HCT116 (cell line): ENCODE measurements around the gene ACBD4. TPM values are rescaled to one million over a fixed set of nuclear protein-coding genes. Genes with fewer than 3 reads are reported as not detected.
A peak's percentile ranks its signal among the peaks of the same experiment; 100 is the strongest.

Experiments
- ATAC-seq: fragments of 200-7000 bp; cut with Tn5 transposase; 2 replicates; pipeline ENCODE4 v1.9.1; 2020; ENCODE audit warnings: mild to moderate bottlenecking, moderate library complexity
- BruUV-seq: library from RNA; stranded (reverse); fragments of 400-500 nt; replicated peaks from 2 replicates; lab custom pipeline; 2021; lab: Mats Ljungman, UMichigan
- CTCF ChIA-PET: fragments of 300-600 bp; sonication (Branson Sonifier 250); formaldehyde crosslinking; loops from one replicate; lab custom pipeline; 2021; ENCODE audit warnings: antibody characterized with exemption; lab: Charles Lee
- POLR2A ChIA-PET: fragments of 300-600, 350-600 bp; sonication (Branson Sonifier 250); formaldehyde crosslinking; loops from one replicate; lab custom pipeline; 2021; ENCODE audit warnings: antibody characterized with exemption; lab: Charles Lee
- RAD21 ChIA-PET, 2 experiments: fragments of 300-600 bp; sonication (Branson Sonifier 250); formaldehyde crosslinking; loops; one replicate each; lab custom pipeline; 2023; ENCODE audit warnings: low total read pairs in 2 of 2; ENCODE audit not compliant: uncharacterized antibody in 2 of 2, unreplicated experiment in 2 of 2, low non-redundant PET in 1 of 2; lab: Charles Lee
- DNase-seq: peaks from one replicate; pipeline ENCODE4 v3.0.0-alpha.2; 2010; ENCODE audit warnings: low read depth, low spot score
- H2AFZ ChIP-seq: fragments of 200-600 bp; shearing (Covaris generic), sonication (generic); 2 replicates; pipeline ENCODE4 v1.6.1; 2017; ENCODE audit warnings: low read depth, mixed run types, mixed read lengths, antibody characterized with exemption, low read length; ENCODE audit not compliant: poor library complexity, severe bottlenecking
- H3K27ac ChIP-seq: 2 replicates; pipeline ENCODE4 v1.5.1; 2012; ENCODE audit warnings: low read depth, low read length
- H3K27me3 ChIP-seq: fragments of 200-600 bp; sonication (generic); 2 replicates; pipeline ENCODE4 v1.6.1; 2016; ENCODE audit warnings: mixed run types, low read length, mixed read lengths; ENCODE audit not compliant: insufficient read depth
- H3K36me3 ChIP-seq, 2 experiments: fragments of 200-500 bp in 1 of 2; fragments of 200-600 bp in 1 of 2; sonication (Bioruptor generic) in 1 of 2; sonication (generic) in 1 of 2; 2 replicates each; pipeline versions ENCODE4 v1.5.1 to v1.6.1; 2014 to 2016; ENCODE audit warnings: low read length in 2 of 2, inconsistent platforms in 1 of 2, mixed read lengths in 1 of 2, mixed run types in 1 of 2; ENCODE audit not compliant: insufficient read depth in 2 of 2, control insufficient read depth in 1 of 2
- H3K4me1 ChIP-seq, 2 experiments: fragments of 200-600 bp in 1 of 2; sonication (generic) in 1 of 2; 2 replicates each; pipeline versions ENCODE4 v1.5.1 to v1.6.1; 2012 to 2017; ENCODE audit warnings: low read length in 2 of 2, inconsistent platforms in 1 of 2, mild to moderate bottlenecking in 1 of 2, mixed read lengths in 1 of 2, mixed run types in 1 of 2, moderate library complexity in 1 of 2; ENCODE audit not compliant: insufficient read depth in 2 of 2, control insufficient read depth in 1 of 2
- H3K4me2 ChIP-seq: fragments of 200-600 bp; sonication (generic); 2 replicates; pipeline ENCODE4 v1.6.1; 2017; ENCODE audit warnings: mixed run types, low read length, mixed read lengths
- H3K4me3 ChIP-seq, 2 experiments: fragments of 200-600 bp in 1 of 2; sonication (generic) in 1 of 2; replicated peaks in 1 of 2; 2 replicates each; pipeline ENCODE4 v1.5.1; 2011 to 2016; ENCODE audit warnings: low read length in 2 of 2, control low read depth in 1 of 2, low read depth in 1 of 2, mild to moderate bottlenecking in 1 of 2, mixed read lengths in 1 of 2, mixed run types in 1 of 2
- H3K79me2 ChIP-seq: fragments of 200-600 bp; sonication (generic); 2 replicates; pipeline ENCODE4 v1.6.1; 2017; ENCODE audit warnings: mild to moderate bottlenecking, mixed run types, low read length, moderate library complexity, mixed read lengths; ENCODE audit not compliant: insufficient read depth
- H3K9ac ChIP-seq: fragments of 200-600 bp; sonication (generic); 2 replicates; pipeline ENCODE4 v1.6.1; 2016; ENCODE audit warnings: low read length, mixed read lengths
- H3K9me2 ChIP-seq: fragments of 200-600 bp; sonication (generic), shearing (Covaris generic); 2 replicates; pipeline ENCODE4 v1.6.1; 2017; ENCODE audit warnings: mixed run types, mild to moderate bottlenecking, moderate library complexity; ENCODE audit not compliant: insufficient read depth
- H3K9me3 ChIP-seq, 2 experiments: fragments of 200-500 bp in 1 of 2; fragments of 200-600 bp in 1 of 2; sonication (Bioruptor generic) in 1 of 2; sonication (generic) in 1 of 2; 2 replicates each; pipeline ENCODE4 v1.6.1; 2014 to 2017; ENCODE audit warnings: low read length in 2 of 2, mixed read lengths in 2 of 2, inconsistent platforms in 1 of 2, low read depth in 1 of 2, mild to moderate bottlenecking in 1 of 2, mixed run types in 1 of 2, moderate library complexity in 1 of 2; ENCODE audit not compliant: control insufficient read depth in 1 of 2, insufficient read depth in 1 of 2
- H4K20me1 ChIP-seq: fragments of 200-600 bp; sonication (generic), shearing (Covaris generic); 2 replicates; pipeline ENCODE4 v1.6.1; 2017; ENCODE audit warnings: mixed run types, mild to moderate bottlenecking, moderate library complexity; ENCODE audit not compliant: insufficient read depth
- CBX3 ChIP-seq: IDR thresholded peaks from 2 replicates; pipeline ENCODE4 v1.6.1; 2012; ENCODE audit warnings: low read depth
- CEBPB ChIP-seq: IDR thresholded peaks from 2 replicates; pipeline ENCODE4 v1.6.1; 2012; ENCODE audit warnings: low read depth
- EGR1 ChIP-seq: IDR thresholded peaks from 2 replicates; pipeline ENCODE4 v1.6.1; 2012; ENCODE audit warnings: low read depth
- ELF1 ChIP-seq: IDR thresholded peaks from 2 replicates; pipeline ENCODE4 v1.6.1; 2012; ENCODE audit warnings: low read depth, borderline replicate concordance
- EZH2 ChIP-seq: fragments of 200-600 bp; sonication (generic); IDR thresholded peaks from 2 replicates; pipeline ENCODE4 v1.6.1; 2017; ENCODE audit warnings: antibody characterized with exemption, mixed run types
- EZH2phosphoT487 ChIP-seq: fragments of 200-600 bp; IDR thresholded peaks from 2 replicates; pipeline ENCODE4 v1.6.1; 2018; ENCODE audit warnings: antibody characterized with exemption, borderline replicate concordance
- FOSL1 ChIP-seq: IDR thresholded peaks from 2 replicates; pipeline ENCODE4 v1.6.1; 2012; ENCODE audit warnings: low read depth
- JUND ChIP-seq: IDR thresholded peaks from 2 replicates; pipeline ENCODE4 v1.6.1; 2012
- POLR2A ChIP-seq: IDR thresholded peaks from 2 replicates; pipeline ENCODE4 v1.7.0; 2011; ENCODE audit warnings: borderline replicate concordance; ENCODE audit not compliant: insufficient read depth, insufficient read length; ENCODE audit errors: extremely low read depth
- POLR2AphosphoS5 ChIP-seq: IDR thresholded peaks from 2 replicates; pipeline ENCODE4 v1.6.1; 2011; ENCODE audit warnings: mild to moderate bottlenecking, low read depth, low read length, moderate library complexity
- RAD21 ChIP-seq: IDR thresholded peaks from 2 replicates; pipeline ENCODE4 v1.6.1; 2012; ENCODE audit warnings: low read depth, mild to moderate bottlenecking
- SIN3A ChIP-seq: IDR thresholded peaks from 2 replicates; pipeline ENCODE4 v1.6.1; 2012; ENCODE audit warnings: low read depth
- SP1 ChIP-seq: IDR thresholded peaks from 2 replicates; pipeline ENCODE4 v1.6.1; 2012; ENCODE audit warnings: low read depth
- TCF7L2 ChIP-seq: IDR thresholded peaks from 2 replicates; pipeline ENCODE4 v1.7.0; 2011; ENCODE audit warnings: borderline replicate concordance, inconsistent platforms; ENCODE audit not compliant: insufficient read depth, insufficient read length; ENCODE audit errors: extremely low read depth
- ZFX ChIP-seq: fragments of 450-650 bp; IDR thresholded peaks from 2 replicates; pipeline ENCODE4 v1.6.1; 2017
- ZNF274 ChIP-seq: fragments of 200-500 bp; sonication (Bioruptor generic); IDR thresholded peaks from 2 replicates; pipeline ENCODE4 v1.6.1; 2014; ENCODE audit warnings: mild to moderate bottlenecking, low read depth, low read length, inconsistent platforms
- intact Hi-C: fragments of 100-400 bp; cut with micrococcal nuclease; formaldehyde crosslinking; loops from 2 replicates; pipeline ENCODE4 v1.10.0; 2022
- total RNA-seq: library from RNA; stranded (reverse); gene quantifications from one replicate; pipeline ENCODE4 v1.2.1, GENCODE V29; 2021; ENCODE audit not compliant: unreplicated experiment
- TF ChIP-seq, protein P1 (sequence below): IDR thresholded peaks from 2 replicates; pipeline ENCODE4 v1.6.1; 2012
- TF ChIP-seq, protein P2 (sequence below): IDR thresholded peaks from 2 replicates; pipeline ENCODE4 v1.6.1; 2012
- TF ChIP-seq, protein P3 (sequence below): IDR thresholded peaks from 2 replicates; pipeline ENCODE4 v1.6.1; 2012; ENCODE audit warnings: low read depth

ACBD4 gene
- total RNA-seq, 1 experiment from 2014 or later = 13.6 TPM

DNA sequence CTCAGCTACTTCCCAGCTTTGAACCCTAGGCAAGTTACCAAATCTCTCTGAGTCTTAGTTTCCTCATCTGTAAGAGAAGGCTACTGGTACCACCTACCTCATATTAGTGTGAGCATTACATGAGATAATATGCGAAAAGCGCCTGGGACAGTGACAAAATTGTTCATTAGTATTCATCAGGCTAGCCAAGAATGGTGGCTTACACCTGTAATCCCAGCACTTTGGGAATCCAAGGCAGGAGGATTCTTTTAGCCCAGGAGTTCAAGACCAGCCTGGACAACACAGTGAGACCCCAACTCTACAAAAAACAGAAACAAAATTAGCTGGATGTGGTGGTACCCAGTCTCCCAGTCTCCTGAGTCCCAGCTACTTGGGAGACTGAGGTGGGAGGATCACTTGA is 6.5 kb upstream of the ACBD4 start:
- Histone ChIP-seq H3K9me2 (no peaks in the 10 kb centered on the region), H4K20me1 (no peaks in the 10 kb centered on the region), H3K4me3 (no peak overlapping the region), H3K27me3 (no peaks in the 10 kb centered on the region), H3K9ac (peak overlapping the region; percentile 82), H3K4me1 (peaks cover 70 to 83% of the 10 kb centered on the region in 2 experiments), H3K9me3 (no peaks in the 10 kb centered on the region), H3K27ac (peak overlapping the region; percentile 89), H2AFZ (no peak overlapping the region), H3K4me2 (peak overlapping the region; percentile 100), H3K36me3 (no peaks in the 10 kb centered on the region), H3K79me2 (peaks cover 63% of the 10 kb centered on the region)
- ChIA-PET CTCF (interaction anchor here (1.5 kb wide), 1 partner anchor 209 kb away, joined by 3 read pairs; no protein-coding TSS in a partner anchor), POLR2A (interaction anchor here (3.2 kb wide), 1 partner anchor 19 kb away, joined by 15 read pairs; the partner anchor contains the start of gene HEXIM1), RAD21 (interaction anchor here in 1 of 2 experiments (1.0 kb wide), 1 partner anchor 59 kb away, joined by 3 read pairs; no protein-coding TSS in a partner anchor)
- DNase-seq (no peak), ATAC-seq (no peak)
- no TSS peak for BruUV-seq
- intact Hi-C loops = no loop called here
- TF ChIP-seq CBX3 (no peak), JUND (no peak), ZNF274 (no peak), EZH2phosphoT487 (no peak), POLR2A (no peak), FOSL1 (no peak), ZFX (no peak), RAD21 (no peak), CEBPB (no peak), SP1 (no peak), SIN3A (no peak), ELF1 (no peak), TCF7L2 (no peak), EZH2 (no peak), EGR1 (no peak), POLR2AphosphoS5 (no peak)
- TF ChIP-seq, protein P1, sequence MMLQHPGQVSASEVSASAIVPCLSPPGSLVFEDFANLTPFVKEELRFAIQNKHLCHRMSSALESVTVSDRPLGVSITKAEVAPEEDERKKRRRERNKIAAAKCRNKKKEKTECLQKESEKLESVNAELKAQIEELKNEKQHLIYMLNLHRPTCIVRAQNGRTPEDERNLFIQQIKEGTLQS = no peak
- TF ChIP-seq, protein P2, sequence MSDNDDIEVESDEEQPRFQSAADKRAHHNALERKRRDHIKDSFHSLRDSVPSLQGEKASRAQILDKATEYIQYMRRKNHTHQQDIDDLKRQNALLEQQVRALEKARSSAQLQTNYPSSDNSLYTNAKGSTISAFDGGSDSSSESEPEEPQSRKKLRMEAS = no peak
- TF ChIP-seq, protein P3, sequence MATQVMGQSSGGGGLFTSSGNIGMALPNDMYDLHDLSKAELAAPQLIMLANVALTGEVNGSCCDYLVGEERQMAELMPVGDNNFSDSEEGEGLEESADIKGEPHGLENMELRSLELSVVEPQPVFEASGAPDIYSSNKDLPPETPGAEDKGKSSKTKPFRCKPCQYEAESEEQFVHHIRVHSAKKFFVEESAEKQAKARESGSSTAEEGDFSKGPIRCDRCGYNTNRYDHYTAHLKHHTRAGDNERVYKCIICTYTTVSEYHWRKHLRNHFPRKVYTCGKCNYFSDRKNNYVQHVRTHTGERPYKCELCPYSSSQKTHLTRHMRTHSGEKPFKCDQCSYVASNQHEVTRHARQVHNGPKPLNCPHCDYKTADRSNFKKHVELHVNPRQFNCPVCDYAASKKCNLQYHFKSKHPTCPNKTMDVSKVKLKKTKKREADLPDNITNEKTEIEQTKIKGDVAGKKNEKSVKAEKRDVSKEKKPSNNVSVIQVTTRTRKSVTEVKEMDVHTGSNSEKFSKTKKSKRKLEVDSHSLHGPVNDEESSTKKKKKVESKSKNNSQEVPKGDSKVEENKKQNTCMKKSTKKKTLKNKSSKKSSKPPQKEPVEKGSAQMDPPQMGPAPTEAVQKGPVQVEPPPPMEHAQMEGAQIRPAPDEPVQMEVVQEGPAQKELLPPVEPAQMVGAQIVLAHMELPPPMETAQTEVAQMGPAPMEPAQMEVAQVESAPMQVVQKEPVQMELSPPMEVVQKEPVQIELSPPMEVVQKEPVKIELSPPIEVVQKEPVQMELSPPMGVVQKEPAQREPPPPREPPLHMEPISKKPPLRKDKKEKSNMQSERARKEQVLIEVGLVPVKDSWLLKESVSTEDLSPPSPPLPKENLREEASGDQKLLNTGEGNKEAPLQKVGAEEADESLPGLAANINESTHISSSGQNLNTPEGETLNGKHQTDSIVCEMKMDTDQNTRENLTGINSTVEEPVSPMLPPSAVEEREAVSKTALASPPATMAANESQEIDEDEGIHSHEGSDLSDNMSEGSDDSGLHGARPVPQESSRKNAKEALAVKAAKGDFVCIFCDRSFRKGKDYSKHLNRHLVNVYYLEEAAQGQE = no peak
